Right hindlimb (tissue), 1 donor: ENCODE results near the gene C11orf98.
A peak's percentile ranks its signal among the peaks of the same experiment; 100 is the strongest.
"Not testable (repeated sequence)": the region's sequence is repeated elsewhere in the genome, so short reads cannot be mapped to it uniquely, and the experiment has no call there.

ENCODE experiments used
- DNase-seq: peaks from one replicate; pipeline ENCODE4 v3.0.0-alpha.2; 2018

Gene C11orf98

GRCh38 chr11:62665075-62665598 is at the start of gene C11orf98, which contains the start of gene CSKMT:
C11orf98 (minus strand) TSS chr11:62665210; CDS start chr11:62665169, 41 bp downstream.
CSKMT (plus strand) TSS chr11:62665312; CDS start chr11:62665880, 568 bp downstream.
- peak; percentile 98 for DNase-seq

GRCh38 chr11:62713343-62713742 is 48.3 kb upstream of the C11orf98 start:
- DNase-seq = no peak

GRCh38 chr11:62712861-62713260 is 47.9 kb upstream of the C11orf98 start:
- no peak for DNase-seq

GRCh38 chr11:62712276-62712812 is 47.3 kb upstream of the C11orf98 start:
- DNase-seq = no peak

- no peak for DNase-seq
Observed at GRCh38 chr11:62710001-62710345, 45.0 kb upstream of the C11orf98 start.

- peak; percentile 98 for DNase-seq
Observed at GRCh38 chr11:62709247-62710000, 44.4 kb upstream of the C11orf98 start.

GRCh38 chr11:62708793-62709192 is 43.8 kb upstream of the C11orf98 start:
- peak; percentile 53 for DNase-seq

- DNase-seq = no peak
Observed at GRCh38 chr11:62708392-62708791, 43.4 kb upstream of the C11orf98 start.

GRCh38 chr11:62707277-62707861 is 42.4 kb upstream of the C11orf98 start, which contains the start of the genes BSCL2 and GNG3:
BSCL2 (minus strand) TSS chr11:62707424; CDS start chr11:62707195, 229 bp downstream.
GNG3 (plus strand) TSS chr11:62707676; CDS start chr11:62708296, 620 bp downstream.
- DNase-seq = peak; percentile 54

GRCh38 chr11:62706850-62707247 is 41.8 kb upstream of the C11orf98 start:
- no peak for DNase-seq

GRCh38 chr11:62705880-62706849 is 41.2 kb upstream of the C11orf98 start:
- DNase-seq = peak; percentile 96

GRCh38 chr11:62705413-62705812 is 40.4 kb upstream of the C11orf98 start:
- DNase-seq = no peak

- not testable (repeated sequence) for DNase-seq
Observed at GRCh38 chr11:62703921-62704320, 38.9 kb upstream of the C11orf98 start.

- DNase-seq = no peak
Observed at GRCh38 chr11:62702246-62702645, 37.2 kb upstream of the C11orf98 start.

GRCh38 chr11:62694455-62695167 is 29.6 kb upstream of the C11orf98 start:
- DNase-seq = peak; percentile 82

GRCh38 chr11:62693624-62694023 is 28.6 kb upstream of the C11orf98 start:
- not testable (repeated sequence) for DNase-seq

GRCh38 chr11:62689421-62690183 is 24.6 kb upstream of the C11orf98 start, which contains the start of gene LRRN4CL:
LRRN4CL (minus strand) TSS chr11:62689530; CDS start chr11:62688508, 1,022 bp downstream.
- DNase-seq = peak; percentile 89

- no peak for DNase-seq
Observed at GRCh38 chr11:62688491-62688890, 23.5 kb upstream of the C11orf98 start.

- no peak for DNase-seq
Observed at GRCh38 chr11:62687508-62688396, 22.7 kb upstream of the C11orf98 start.

- no peak for DNase-seq
Observed at GRCh38 chr11:62682518-62682917, 17.5 kb upstream of the C11orf98 start.
